Activated gamma-delta T cell treated with Interleukin-2 at 50 U/mL for 16 hours (primary cell): ENCODE results near the gene TLK2.
"Not testable (repeated sequence)": the region's sequence is repeated elsewhere in the genome, so short reads cannot be mapped to it uniquely, and the experiment has no call there.

Experiments used
- DNase-seq: peaks from one replicate; pipeline ENCODE4 v3.0.0-alpha.2; 2020

The TLK2 gene

DNA sequence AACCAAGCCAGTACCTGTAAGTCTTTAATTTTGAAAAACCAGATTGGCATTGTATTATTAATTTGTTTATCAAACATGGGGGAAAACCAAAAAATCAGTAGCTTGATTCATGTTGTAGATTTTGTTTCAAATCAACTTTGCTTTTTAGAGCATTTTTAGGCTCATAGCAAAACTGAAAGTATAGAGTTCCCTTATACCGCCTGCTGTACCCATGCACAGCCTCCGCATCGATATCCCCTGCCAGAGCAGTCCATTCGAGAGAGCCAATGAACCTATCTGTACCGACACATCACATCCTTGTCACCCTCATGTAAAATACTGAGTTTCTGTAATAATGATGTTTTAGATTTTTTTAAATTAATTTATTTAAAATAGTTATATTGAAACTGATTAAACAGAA, 132.7 kb downstream of the TLK2 start:
- DNase-seq = no peak

DNA sequence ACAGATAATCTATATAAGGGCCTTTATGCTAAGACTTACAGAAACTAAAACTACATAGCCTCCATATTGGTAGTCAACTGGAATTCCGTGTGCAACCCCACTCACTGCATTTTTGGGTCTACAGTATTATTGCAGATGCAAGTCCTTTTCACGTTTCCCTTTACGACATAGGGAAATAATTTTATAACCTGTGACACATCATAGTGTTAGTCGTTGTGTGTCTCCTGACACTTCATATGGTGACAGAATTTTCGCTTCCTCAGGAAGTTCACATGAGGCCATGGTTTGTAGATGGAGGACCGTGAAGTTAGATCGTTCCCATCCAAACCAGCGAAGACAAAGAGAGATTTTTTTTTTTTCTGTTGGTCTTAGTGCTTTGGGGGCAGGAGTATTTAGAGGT, 133.1 kb downstream of the TLK2 start:
- no peak for DNase-seq

DNA sequence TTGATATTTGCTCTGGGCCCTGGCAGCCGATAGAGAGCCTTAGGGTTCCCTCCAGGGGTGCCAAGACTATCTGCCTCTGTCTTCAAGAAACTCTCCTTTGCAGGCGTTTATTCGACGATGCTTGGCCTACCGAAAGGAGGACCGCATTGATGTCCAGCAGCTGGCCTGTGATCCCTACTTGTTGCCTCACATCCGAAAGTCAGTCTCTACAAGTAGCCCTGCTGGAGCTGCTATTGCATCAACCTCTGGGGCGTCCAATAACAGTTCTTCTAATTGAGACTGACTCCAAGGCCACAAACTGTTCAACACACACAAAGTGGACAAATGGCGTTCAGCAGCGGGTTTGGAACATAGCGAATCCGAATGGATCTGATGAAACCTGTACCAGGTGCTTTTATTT, 133.7 kb downstream of the TLK2 start:
- DNase-seq = not testable (repeated sequence)

DNA sequence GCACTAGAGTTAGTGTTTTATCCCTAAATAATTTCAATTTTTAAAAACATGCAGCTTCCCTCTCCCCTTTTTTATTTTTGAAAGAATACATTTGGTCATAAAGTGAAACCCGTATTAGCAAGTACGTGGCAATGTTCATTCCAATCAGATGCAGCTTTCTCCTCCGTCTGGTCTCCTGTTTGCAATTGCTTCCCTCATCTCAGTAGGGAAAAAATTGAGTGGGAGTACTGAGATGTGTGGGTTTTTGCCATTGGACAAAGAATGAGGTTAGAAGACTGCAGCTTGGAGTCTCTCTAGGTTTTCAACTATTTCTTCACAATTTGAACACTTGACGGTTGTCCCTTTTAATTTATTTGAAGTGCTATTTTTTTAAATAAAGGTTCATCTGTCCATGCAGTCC, 134.5 kb downstream of the TLK2 start:
- DNase-seq = not testable (repeated sequence)

DNA sequence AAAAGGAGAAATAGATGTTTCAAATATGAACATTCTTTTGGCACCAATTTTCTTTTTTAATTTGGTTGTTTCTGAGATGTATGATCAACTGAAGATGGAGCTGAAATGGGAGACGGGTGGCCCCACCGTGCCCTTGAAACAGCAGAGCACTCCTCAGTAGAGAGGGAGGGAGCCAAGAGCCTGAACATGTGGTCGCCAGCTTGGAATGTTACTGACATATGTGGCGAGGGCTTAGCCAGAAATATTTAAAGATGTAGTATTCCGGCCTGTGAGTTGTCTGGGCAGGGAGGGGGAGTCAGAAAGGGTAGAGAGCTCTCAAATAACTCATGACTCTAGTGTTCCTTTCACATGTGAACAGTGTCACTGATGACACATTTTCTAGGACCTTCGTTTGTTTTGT, 135.5 kb downstream of the TLK2 start:
- no peak for DNase-seq

DNA sequence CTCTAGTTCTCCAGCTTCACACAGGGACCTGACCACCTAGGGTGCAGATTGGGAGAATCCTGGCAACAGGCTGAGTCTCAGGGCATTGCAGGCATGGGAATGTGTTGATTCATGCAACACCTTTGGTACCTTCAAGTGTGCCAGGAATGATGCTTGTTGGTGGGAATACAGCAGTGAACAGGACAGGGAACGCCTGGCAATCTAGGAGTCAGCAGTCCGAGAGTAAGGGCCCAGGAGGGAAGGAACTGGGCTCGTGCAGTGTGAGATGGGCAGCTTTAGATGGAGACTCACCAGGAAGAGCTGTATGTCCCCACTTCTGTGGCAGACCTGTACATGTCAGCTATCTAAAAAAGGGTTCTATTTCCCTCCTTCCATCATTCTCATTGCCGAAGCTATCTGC, 136.9 kb downstream of the TLK2 start:
- no peak for DNase-seq

DNA sequence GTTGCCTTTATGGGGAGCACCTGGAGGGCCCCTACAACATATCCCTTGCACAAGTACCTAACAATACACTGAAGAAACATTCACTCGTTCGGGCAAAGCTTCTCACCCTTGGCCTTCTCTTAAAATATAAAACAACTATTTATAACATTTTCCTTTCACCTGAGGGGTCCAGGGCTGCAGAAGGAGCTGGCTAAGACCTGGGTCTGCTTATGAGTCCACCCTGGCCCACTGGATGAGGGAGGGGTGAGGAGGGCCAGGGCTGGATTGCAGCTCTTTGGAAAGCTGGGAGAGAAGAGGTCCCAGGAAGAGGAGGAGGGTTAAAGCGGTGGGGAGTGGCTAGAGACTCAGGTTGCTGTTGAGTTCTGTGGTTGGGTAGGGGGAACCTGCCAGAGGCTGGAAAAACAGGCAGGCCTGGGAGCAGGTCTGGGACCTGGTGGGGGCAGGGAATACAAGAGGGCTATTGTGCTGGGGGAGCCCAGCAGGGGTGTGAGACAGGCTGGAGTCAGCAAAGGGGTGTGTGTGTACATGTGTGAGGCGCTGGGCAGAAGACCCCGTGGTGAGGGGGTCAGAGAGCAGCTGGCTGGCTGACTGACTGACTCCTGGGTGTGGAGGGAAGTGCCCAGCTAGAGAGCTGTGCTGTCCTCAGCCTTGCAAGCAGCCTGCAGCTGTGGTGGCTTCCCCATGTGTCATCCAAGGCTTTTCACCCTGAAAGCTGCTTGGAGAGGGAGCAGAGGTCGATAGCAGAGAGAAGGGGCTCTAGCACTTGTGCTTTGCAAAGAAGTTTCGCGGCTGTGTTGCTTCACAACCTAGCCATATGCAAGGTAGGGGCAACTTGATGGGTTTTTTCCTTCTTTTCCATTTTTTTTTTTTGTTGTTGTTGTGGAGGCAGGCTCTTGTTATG, 138.6 kb downstream of the TLK2 start:
- no peak for DNase-seq

DNA sequence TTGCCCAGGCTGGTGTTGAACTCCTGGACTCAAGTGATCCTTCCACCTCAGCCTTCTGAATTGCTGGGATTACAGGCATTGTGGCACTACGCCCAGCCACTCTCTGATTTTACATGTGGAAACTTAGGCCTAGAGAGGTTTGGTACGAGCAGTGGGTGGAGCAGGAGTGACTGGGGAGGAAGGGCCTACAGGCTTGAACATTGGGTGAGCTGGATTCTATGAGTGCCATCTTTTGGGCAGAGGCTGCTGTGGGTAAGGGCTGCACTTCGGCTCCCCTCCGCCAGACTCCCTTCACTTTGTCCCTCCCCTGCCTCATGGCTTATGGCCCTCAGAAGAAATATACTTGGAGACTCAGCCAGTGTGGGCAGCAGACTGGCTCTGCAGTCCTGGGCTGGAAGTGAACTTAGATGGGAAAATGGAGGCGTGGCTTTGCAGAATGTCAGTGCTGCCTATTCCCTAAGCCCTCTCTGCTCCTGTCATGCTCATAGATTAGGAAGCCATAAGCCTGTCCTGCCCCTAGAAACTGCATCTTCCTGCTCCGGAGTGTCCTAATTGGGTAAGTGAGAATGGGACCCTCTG, 139.4 kb downstream of the TLK2 start:
- DNase-seq = no peak

DNA sequence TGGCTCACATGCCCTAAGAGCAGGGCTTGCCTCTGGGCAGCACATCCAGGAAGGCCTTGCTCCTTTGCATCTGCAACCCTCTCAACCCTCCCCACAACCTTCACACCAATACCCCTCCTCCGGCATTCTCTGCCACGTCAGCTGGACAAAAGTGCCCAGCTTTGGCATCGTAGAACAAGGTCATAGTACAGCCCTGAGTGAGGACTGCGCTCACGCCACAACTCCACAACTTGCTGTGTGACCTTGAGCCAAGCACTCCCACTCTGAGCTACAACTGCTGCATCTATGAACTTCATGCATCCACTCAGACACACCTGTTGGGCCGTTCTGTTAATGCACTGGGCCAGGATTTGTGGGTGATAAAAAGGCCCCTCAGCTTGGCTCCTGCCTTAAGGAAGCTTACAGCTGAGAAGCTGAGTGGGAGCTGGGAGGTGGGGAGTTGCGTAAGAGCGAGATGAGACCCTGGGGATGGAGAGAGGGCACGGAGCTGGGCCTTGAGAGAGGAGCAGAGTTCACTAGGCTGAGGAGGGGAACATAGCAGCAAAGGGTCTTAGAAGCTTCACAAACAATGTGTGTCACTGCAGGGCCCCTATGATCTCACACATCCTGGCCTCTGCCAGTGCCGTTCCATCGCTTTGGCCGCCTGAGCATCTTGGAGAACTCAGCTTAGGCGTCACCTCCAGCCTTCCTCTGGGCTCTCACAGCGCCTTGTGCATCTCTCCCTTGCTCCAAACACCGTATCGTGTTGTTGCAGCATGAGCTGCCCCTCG, 140.2 kb downstream of the TLK2 start:
- no peak for DNase-seq

DNA sequence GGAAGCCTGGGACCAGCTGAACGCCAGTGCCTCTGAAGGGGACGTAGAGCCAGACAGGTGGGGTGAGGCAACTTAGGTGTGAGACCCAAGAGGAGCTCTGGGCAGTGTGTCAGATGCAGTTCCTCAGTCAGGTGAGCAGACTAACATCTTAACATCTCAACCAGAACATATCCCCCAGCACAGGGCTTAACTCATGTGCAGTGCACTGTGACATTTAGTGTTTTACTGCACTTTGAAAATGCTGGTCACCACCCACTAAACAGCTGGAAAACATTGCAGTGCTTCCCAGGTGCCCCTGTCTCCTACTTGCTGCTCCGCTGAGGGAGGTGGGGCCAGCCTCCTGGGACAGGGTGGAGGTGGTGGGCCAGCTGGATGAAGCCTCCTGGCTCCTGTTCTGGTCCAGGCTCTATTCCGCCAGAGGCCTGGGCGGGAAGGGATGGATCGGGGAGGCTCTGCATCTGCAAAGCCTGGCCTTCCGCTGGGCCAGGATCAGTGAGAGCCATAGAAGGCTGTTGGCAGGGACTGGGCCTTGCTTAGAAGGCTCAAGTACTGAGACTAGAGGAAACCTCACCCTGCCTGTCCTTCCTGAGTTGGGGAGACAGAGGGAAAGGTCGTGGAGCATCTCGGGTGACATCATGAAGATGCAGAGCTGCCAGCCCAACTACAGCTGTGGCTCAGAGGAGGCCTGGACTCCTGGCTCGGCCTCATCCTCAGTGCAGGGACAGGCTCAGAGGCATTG, 141.0 kb downstream of the TLK2 start:
- DNase-seq = no peak

DNA sequence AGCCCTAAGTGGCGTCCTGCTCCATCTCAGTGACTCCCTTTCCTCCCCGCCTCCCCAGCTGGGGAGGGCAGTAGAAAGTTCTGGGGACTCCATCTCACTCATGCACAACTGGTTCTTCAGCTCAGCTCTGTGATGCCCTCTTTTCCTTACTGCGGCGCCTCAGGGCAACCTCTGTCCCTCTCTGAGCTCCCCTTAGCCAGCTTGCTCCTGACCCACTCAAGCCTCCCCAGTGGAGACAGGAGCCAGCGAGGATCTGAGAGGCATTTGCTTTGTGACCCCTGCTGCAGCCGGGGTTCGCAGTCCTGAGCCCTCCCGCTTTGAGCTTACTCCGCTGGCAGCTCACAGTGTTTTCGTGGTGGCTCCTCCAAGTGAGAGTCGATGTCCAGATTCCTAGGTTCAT, 142.6 kb downstream of the TLK2 start:
- no peak for DNase-seq

DNA sequence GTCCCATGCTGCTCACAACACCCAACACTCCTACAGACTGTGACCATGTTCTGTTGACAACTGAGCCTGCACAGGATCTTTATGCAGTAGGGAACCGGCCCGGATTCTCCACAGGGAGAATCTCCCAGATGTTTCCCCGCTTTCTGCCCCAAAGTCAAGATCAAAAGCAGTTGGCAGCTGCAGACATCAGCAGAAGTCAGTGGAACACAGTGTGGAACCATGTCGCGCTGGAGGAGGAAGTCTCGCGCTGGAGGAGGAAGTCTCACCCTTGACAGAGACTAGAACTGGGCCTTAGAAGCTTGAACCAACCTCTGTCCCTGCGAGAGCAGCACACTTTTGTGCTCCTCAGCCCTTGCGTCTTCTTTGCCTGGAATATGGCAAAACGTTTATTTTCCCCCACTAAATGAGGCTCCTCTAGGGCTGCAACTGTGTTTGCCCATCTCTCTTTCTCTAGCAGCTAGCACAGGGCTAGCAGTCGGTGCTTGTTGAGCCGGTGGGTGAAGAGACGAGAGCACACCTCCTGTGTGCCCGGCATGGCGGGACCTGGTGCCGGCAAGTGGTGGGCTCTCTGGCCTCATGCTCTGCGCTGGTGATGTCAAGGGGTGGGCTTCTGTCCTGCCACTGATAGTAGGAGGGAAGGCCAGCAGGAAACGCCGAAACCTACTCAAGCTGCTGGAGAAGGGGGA, 146.7 kb downstream of the TLK2 start:
- no peak for DNase-seq

DNA sequence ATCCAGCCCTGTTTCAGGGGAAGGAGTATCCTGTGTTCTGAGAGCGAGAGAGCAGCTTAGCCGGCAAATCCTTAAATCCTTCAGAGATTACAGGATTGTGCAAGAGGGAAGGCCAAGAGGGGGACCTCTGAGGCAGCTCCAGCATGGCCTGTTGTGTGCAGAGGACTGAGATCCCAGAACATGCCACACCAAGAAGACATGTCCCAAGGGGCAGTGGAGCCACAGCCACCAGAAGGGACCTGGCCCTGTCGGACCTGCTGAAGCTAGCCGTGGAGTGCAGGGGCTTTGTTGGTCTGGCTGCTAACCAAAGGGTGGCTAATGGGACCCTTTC, 147.2 kb downstream of the TLK2 start:
- DNase-seq = no peak

DNA sequence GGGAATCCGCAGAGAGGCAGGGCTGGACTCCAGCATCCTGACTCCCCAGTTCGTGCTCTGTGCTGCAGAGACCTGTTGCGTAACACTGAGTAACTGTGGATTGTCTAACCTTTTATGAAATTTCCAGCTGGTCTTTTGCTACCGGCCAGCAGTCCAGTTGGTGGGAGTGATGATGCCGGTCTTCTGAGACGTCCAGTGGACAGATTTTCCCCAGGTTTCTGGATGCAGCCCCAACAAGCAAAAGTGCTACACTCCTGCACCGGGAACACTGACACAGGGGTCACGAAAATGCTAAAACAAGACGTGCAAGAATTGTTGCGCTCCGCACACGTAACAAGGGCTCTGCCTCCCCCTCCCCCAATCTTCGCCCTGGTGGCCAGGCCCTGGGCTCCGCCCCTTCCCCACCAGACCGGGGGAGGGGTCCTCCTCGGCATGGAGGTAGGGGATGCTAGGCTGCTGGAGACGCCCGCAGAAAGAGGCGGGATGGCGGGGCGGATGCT, 148.1 kb downstream of the TLK2 start:
- no peak for DNase-seq

DNA sequence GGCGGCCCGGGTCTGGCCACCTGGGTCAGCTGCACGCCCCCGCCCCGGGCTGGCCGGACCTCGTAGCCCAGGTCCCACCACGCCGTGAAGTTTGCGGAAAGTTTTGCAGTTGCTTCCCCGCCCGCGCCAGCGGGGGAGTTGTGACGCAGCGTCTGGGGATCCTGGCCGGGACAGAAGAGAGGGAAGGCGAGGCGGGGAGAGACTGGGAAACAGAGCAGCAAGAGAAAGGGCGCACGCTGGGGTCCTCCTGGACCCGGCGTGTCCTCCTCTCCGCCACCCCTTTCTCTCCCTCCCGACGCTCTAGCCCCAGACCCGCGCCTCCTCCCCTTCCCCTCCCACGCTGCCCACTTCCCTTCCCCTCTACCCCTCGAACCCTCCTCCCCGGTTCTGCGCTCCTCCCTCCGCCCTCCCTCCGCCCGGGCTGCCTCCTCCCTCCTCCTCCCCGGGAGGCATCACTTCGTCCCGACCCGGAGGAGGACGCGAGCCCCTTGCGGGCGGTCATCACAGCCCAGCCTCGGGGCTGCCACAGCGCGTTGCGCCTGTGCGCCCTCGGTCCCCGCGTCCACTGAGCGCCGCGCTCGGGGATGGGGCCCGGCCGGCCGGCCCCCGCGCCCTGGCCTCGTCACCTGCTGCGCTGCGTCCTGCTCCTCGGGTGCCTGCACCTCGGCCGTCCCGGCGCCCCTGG, 148.7 kb downstream of the TLK2 start, which contains the start of gene MRC2:
TSS of gene MRC2 (plus strand) at position 452 of the 685 bp plus-strand sequence. CDS start at position 585, 133 bp downstream.
- no peak for DNase-seq

DNA sequence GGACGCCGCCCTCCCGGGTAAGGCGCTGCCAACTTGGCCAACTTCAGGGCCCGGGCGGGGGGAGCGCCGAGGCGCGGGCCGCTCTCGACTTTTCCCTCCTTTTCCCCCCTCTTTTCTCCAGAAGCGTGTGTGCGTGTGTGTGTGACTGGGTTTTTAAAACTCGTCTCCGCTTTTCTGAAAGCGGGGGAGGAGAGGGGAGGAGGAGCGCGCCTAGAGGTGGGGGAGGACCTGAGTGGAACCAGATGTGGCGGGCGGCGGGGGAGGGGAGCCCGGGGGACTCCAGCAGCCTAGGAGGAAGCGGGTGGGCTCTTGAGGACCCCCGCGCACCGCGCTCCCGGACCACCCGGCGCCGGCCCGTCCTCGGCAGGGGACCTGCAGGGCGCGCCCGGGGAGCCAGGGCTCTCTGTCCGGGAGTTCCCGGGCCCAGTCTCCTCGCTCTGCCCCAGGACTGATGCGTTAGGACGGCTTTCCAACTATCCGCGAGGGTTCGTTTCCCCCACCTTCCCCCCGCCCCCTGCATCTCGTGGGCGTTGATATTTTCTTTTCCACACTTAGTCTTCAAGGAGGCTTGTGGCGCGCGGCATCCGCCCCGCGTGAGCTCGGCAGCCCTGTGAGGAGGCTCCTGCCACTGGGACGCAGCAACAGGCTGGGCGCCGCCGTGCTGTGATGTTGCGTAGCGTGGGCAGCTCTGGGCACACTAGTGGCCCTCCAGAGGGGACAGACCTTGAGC, 149.4 kb downstream of the TLK2 start:
- DNase-seq = no peak

DNA sequence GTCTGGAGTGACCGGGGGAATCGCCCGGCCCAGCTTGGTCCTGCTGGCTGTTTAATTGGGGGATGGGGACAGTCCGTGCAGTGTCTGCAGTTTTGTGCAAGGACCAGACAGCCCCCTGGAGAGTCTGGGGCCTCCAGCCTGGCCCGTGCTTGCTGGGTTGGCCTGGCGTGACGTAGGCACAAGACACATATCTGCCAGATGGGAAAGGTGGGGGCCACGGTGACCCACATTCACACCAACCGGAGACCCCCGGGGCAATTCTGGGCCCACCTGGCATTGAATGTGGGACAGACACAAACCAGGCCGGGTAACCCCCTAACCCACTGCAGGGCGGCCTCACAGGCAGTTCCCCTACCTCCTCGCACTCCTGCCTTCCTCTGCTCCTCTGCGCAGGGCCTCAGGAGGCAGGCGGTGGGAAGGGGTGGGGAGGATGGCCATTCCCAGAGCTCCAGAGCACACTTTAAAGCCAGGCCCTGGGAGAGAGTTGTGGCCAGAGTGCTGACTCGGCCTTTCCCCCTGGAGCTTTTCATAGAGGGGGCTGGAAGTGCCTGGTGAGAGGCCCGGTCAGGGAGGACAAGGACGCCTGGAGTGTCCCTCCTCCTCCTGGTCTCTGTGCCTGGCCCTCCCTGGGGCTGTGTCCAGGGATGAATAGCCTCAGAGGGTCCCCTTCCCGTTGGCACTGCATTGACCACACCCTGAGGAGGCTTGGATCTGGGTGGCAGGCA, 150.4 kb downstream of the TLK2 start:
- no peak for DNase-seq

DNA sequence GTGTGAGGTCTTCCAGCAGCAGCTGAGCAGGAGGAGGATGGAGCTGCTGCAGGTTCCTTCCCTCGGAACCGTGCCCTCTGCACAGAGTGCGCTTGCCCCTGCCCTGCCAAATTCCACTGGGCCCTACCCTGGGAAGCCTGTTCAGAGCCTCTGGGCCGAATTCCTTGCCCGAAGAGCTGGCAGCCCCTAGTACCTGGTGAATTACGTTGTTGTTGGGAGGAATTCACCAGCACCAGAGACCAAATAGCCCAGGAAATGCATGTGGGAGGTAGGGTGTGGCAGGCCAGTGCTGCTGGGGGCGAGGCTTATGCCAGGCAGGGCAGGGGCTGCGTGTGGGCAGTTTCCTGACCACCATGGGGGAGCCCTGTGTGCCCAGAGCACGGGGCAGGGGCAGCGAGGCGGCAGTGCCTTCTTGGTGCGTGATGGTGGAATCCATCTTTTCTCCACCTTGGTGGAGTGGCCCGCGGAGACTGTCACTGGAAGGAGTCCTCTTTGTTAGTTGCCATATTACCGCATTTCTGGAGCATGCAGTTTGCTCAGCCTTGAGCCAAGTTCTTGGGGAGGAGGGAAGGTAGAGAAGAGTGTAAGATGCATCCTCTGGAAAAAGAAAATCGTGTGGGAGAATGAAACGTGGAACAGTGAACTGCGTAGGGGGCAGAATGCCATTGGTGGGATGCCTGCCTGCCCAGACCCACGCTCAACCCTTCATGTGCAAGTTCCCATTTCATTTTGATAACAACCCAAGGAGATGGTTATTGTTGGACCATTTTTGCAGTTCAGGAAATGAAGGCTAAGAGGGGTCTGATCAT, 151.1 kb downstream of the TLK2 start:
- DNase-seq = no peak

DNA sequence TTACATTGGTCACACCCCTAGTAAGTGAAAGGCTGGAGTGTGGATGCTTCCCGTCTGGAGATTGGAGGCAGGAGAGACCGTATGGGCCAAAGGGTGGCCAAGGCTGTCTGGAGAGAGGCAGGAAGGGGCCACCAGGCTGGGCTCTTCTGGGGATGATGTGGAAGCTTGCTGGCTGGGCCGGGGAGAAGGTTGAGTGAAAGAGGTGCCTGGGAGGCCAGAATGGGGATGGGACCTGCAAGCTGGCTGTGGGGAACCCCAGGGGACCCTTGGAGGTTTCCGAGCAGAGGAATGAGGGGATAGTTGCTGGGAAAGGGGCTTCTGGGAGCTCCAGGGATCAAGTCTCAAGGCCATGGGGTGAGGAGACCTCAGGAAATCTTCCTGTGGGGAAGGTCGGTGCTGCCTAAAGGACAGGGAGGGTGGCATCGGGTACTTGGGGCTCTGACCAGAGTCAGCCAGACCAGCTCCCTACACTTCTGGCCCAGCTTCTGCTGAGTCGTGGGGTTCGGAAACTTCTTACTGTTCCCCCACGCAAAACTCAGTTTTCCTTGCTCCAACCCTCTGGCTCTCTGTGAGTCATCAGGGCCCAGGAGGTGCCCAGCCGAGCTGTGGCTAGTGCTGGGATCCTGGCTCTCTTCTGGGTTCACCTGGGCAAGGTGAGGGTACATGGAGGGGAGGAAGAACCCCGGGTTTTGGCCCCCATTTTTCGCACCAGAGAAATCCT, 151.9 kb downstream of the TLK2 start:
- no peak for DNase-seq
